ENCODE results near the gene RNF32. TPM values are rescaled to one million over a fixed set of nuclear protein-coding genes. Genes with fewer than 3 reads are reported as not detected.

RNF32 gene
- total RNA-seq, 1 donor from 2014 or later = 1.0 TPM

GRCh38 chr7:156703209-156703608 lies 62.6 kb downstream of the RNF32 start:
- intact Hi-C loops (cut with micrococcal nuclease) = no loop called here
- ChIA-PET POLR2A (no interaction called here), CTCF (no interaction called here)
- Mint-ChIP-seq H3K4me3 (no peak overlapping the region), H3K27me3 (no peaks in the 10 kb centered on the region), H3K4me1 (peaks cover 12% of the 10 kb centered on the region), H3K9me3 (peaks cover 21% of the 10 kb centered on the region), H3K36me3 (ENCODE audit: low read depth) (peaks cover 68% of the 10 kb centered on the region), H3K27ac (no peak overlapping the region)
- DNase-seq = no peak
- ATAC-seq (ENCODE audit: low read depth) = no peak
- no peak for TF ChIP-seq CTCF (IDR thresholded peaks at IDR 0.05)

- no peaks in the 10 kb centered on the region for H3K27me3 Mint-ChIP-seq
- no peak for ATAC-seq (ENCODE audit: low read depth)
- ChIA-PET POLR2A (no interaction called here), CTCF (no interaction called here)
- intact Hi-C loops (cut with micrococcal nuclease) = no loop called here
- no peak for DNase-seq
- no peak for TF ChIP-seq CTCF (IDR thresholded peaks at IDR 0.05)
- no peak overlapping the region for H3K27ac Mint-ChIP-seq
- no peak overlapping the region for H3K4me3 Mint-ChIP-seq
- H3K4me1 Mint-ChIP-seq = peaks cover 12% of the 10 kb centered on the region
- peaks cover 21% of the 10 kb centered on the region for H3K9me3 Mint-ChIP-seq
- H3K36me3 Mint-ChIP-seq (ENCODE audit: low read depth) = peaks cover 69% of the 10 kb centered on the region
These were observed 63.4 kb downstream of the RNF32 start for GRCh38 chr7:156703773-156704482.

- Mint-ChIP-seq H3K9me3 (no peaks in the 10 kb centered on the region), H3K27me3 (no peaks in the 10 kb centered on the region), H3K27ac (no peak overlapping the region), H3K4me3 (no peak overlapping the region), H3K4me1 (no peaks in the 10 kb centered on the region), H3K36me3 (ENCODE audit: low read depth) (peaks cover 41% of the 10 kb centered on the region)
- no peak for TF ChIP-seq CTCF (IDR thresholded peaks at IDR 0.05)
- no peak for DNase-seq
- CTCF ChIA-PET = no interaction called here
- no peak for ATAC-seq (ENCODE audit: low read depth)
- intact Hi-C loops (cut with micrococcal nuclease) = no loop called here
- POLR2A ChIA-PET = interaction anchor here (0.6 kb wide), 1 partner anchor 146 kb away, joined by 3 read pairs; no protein-coding TSS in a partner anchor
These were observed 81.7 kb downstream of the RNF32 start for GRCh38 chr7:156722043-156722826.

- TF ChIP-seq CTCF (IDR thresholded peaks at IDR 0.05) = no peak
- POLR2A ChIA-PET = no interaction called here
- CTCF ChIA-PET = no interaction called here
- DNase-seq = no peak
- no peaks in the 10 kb centered on the region for H3K27me3 Mint-ChIP-seq
- no peaks in the 10 kb centered on the region for H3K4me1 Mint-ChIP-seq
- ATAC-seq (ENCODE audit: low read depth) = no peak
- intact Hi-C loops (cut with micrococcal nuclease) = loop anchor here (5.0 kb wide), 1 partner anchor 33 kb away; no protein-coding TSS in a partner anchor
- no peak overlapping the region for H3K27ac Mint-ChIP-seq
- H3K36me3 Mint-ChIP-seq (ENCODE audit: low read depth) = peaks cover 41% of the 10 kb centered on the region
- H3K4me3 Mint-ChIP-seq = no peak overlapping the region
- H3K9me3 Mint-ChIP-seq = no peaks in the 10 kb centered on the region
These were observed 84.5 kb downstream of the RNF32 start for GRCh38 chr7:156725073-156725472.

GRCh38 chr7:156725936-156726335 lies 85.4 kb downstream of the RNF32 start:
- H3K27ac Mint-ChIP-seq = no peak overlapping the region

More at GRCh38 chr7:156725936-156726335, 85.4 kb downstream of the RNF32 start:
- no peak for DNase-seq
- ChIA-PET POLR2A (no interaction called here), CTCF (no interaction called here)
- Mint-ChIP-seq H3K27me3 (no peaks in the 10 kb centered on the region), H3K4me3 (no peak overlapping the region), H3K4me1 (no peaks in the 10 kb centered on the region), H3K36me3 (ENCODE audit: low read depth) (peaks cover 39% of the 10 kb centered on the region), H3K9me3 (peaks cover under 1% of the 10 kb centered on the region)
- intact Hi-C loops (cut with micrococcal nuclease) = loop anchor here (5.0 kb wide), 1 partner anchor 34 kb away; no protein-coding TSS in a partner anchor
- TF ChIP-seq CTCF (IDR thresholded peaks at IDR 0.05) = no peak
- no peak for ATAC-seq (ENCODE audit: low read depth)
